DOHH2 (cell line): ENCODE measurements around the gene RAP1GDS1.

Source experiments
- H3F3A ChIP-seq: fragments of 200-600 bp; sonication (generic), shearing (Covaris generic); 2 replicates; pipeline ENCODE4 v1.6.0; 2016; ENCODE audit warnings: antibody characterized with exemption, mild to moderate bottlenecking; ENCODE audit not compliant: control insufficient read depth, insufficient read depth
- H3K27ac ChIP-seq: fragments of 200-600 bp; sonication (generic); 2 replicates; pipeline ENCODE4 v1.5.1; 2014; ENCODE audit warnings: low read depth, mild to moderate bottlenecking, low read length, moderate library complexity
- H3K27me3 ChIP-seq: fragments of 200-600 bp; sonication (generic); 2 replicates; pipeline ENCODE4 v1.6.1; 2014; ENCODE audit warnings: mild to moderate bottlenecking, low read length, mixed read lengths; ENCODE audit not compliant: control insufficient read depth
- H3K36me3 ChIP-seq: fragments of 200-600 bp; sonication (generic); 2 replicates; pipeline ENCODE4 v1.6.1; 2014; ENCODE audit warnings: mild to moderate bottlenecking, low read length, moderate library complexity, mixed read lengths; ENCODE audit not compliant: control insufficient read depth
- H3K4me1 ChIP-seq: fragments of 200-600 bp; sonication (generic); 2 replicates; pipeline ENCODE4 v1.6.1; 2014; ENCODE audit warnings: mild to moderate bottlenecking, low read length, mixed read lengths; ENCODE audit not compliant: control insufficient read depth
- H3K4me2 ChIP-seq: fragments of 200-600 bp; sonication (generic); 2 replicates; pipeline ENCODE4 v1.6.0; 2014; ENCODE audit warnings: mild to moderate bottlenecking, low read length, moderate library complexity
- H3K4me3 ChIP-seq: fragments of 200-600 bp; sonication (generic); 2 replicates; pipeline ENCODE4 v1.5.1; 2014; ENCODE audit warnings: mild to moderate bottlenecking, low read length, mixed read lengths
- H3K79me2 ChIP-seq: fragments of 200-600 bp; sonication (generic); 2 replicates; pipeline ENCODE4 v1.6.1; 2014; ENCODE audit warnings: mild to moderate bottlenecking, low read length, mixed read lengths; ENCODE audit not compliant: control insufficient read depth
- H3K9me2 ChIP-seq: fragments of 200-600 bp; sonication (generic); replicated peaks from 2 replicates; pipeline ENCODE4 v1.6.1; 2014; ENCODE audit warnings: mild to moderate bottlenecking, low read length, mixed read lengths; ENCODE audit not compliant: control insufficient read depth
- H3K9me3 ChIP-seq: fragments of 200-600 bp; sonication (generic); 2 replicates; pipeline ENCODE4 v1.6.1; 2014; ENCODE audit warnings: antibody characterized with exemption, low read length, mixed read lengths; ENCODE audit not compliant: control insufficient read depth, insufficient read depth
- H4K20me1 ChIP-seq: fragments of 200-600 bp; sonication (generic); 2 replicates; pipeline ENCODE4 v1.6.0; 2014; ENCODE audit warnings: low read depth, mild to moderate bottlenecking, antibody characterized with exemption, low read length, moderate library complexity; ENCODE audit not compliant: control insufficient read depth, insufficient read depth
- EZH2phosphoT487 ChIP-seq: fragments of 200-600 bp; sonication (generic); IDR thresholded peaks from 2 replicates; pipeline ENCODE4 v1.6.1; 2017; ENCODE audit warnings: borderline replicate concordance, mild to moderate bottlenecking, antibody characterized with exemption, low read length, moderate library complexity, mixed read lengths
- TF ChIP-seq, protein P1 (sequence below): fragments of 200-600 bp; sonication (generic); IDR thresholded peaks from one replicate; pipeline ENCODE4 v1.5.1; 2014; ENCODE audit warnings: antibody characterized with exemption, mild to moderate bottlenecking, low read depth, low read length; ENCODE audit not compliant: poor library complexity, severe bottlenecking

RAP1GDS1 gene

DNA sequence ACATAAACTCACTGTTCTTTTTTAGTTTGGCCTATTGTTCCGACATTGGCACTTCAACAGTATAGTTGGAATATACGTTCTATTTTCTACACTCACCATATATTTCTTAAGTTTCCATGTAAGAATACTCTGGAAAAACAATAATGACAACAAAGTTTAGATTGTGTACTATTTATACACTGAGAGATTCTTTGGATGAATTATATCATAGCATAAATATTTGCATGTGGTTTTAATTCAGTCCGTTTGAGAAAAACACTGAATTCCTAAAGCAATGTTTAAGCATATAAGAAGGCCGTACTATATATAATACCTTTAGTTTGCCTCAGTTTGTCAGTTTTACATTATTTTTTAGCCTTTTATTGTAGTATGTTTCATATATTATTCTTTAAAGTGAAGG, 82.4 kb downstream of the RAP1GDS1 start:
- H3K4me1 ChIP-seq: peaks cover 9% of the 10 kb centered on the region
- no peak overlapping the region for H3K4me2 ChIP-seq
- H3K9me3 ChIP-seq: no peaks in the 10 kb centered on the region
- H3K27ac ChIP-seq: no peak overlapping the region
- no peak overlapping the region for H3K4me3 ChIP-seq
- H3F3A ChIP-seq: no peaks in the 10 kb centered on the region
- peaks cover 3% of the 10 kb centered on the region for H3K79me2 ChIP-seq
- peaks cover 23% of the 10 kb centered on the region for H3K36me3 ChIP-seq
- H3K9me2 ChIP-seq: no peaks in the 10 kb centered on the region
- no peak for TF ChIP-seq EZH2phosphoT487
- TF ChIP-seq, protein P1, sequence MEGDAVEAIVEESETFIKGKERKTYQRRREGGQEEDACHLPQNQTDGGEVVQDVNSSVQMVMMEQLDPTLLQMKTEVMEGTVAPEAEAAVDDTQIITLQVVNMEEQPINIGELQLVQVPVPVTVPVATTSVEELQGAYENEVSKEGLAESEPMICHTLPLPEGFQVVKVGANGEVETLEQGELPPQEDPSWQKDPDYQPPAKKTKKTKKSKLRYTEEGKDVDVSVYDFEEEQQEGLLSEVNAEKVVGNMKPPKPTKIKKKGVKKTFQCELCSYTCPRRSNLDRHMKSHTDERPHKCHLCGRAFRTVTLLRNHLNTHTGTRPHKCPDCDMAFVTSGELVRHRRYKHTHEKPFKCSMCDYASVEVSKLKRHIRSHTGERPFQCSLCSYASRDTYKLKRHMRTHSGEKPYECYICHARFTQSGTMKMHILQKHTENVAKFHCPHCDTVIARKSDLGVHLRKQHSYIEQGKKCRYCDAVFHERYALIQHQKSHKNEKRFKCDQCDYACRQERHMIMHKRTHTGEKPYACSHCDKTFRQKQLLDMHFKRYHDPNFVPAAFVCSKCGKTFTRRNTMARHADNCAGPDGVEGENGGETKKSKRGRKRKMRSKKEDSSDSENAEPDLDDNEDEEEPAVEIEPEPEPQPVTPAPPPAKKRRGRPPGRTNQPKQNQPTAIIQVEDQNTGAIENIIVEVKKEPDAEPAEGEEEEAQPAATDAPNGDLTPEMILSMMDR: no peak
- H3K27me3 ChIP-seq: no peaks in the 10 kb centered on the region
- H4K20me1 ChIP-seq: no peaks in the 10 kb centered on the region

DNA sequence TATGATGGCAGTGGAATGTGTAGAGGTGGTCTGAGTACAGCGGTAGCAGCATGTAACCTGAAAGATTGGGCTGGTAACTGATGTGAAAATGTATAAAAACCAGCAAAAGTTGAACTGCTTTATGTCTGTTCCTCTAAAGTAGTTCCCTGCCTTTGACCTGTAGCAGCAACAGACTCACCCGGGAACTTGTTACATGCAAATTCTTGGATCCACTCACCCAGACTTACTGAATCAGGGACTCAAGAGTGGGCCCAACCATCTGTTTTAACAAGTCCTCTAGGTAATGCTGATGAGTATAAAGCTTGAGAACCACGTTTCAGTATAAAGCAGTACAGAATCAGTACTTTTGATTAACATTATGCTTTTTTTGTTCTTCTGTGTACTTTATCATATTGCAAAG, 84.7 kb downstream of the RAP1GDS1 start:
- Histone ChIP-seq H3K9me2 (no peaks in the 10 kb centered on the region), H3K27ac (no peak overlapping the region), H3K36me3 (peaks cover 18% of the 10 kb centered on the region), H3K4me2 (no peak overlapping the region), H3K4me3 (no peak overlapping the region), H3K9me3 (no peaks in the 10 kb centered on the region), H3K4me1 (peaks cover 9% of the 10 kb centered on the region), H3K79me2 (peaks cover 8% of the 10 kb centered on the region), H3F3A (no peaks in the 10 kb centered on the region), H4K20me1 (no peaks in the 10 kb centered on the region), H3K27me3 (no peaks in the 10 kb centered on the region)
- TF ChIP-seq, protein P1: no peak
- no peak for TF ChIP-seq EZH2phosphoT487

DNA sequence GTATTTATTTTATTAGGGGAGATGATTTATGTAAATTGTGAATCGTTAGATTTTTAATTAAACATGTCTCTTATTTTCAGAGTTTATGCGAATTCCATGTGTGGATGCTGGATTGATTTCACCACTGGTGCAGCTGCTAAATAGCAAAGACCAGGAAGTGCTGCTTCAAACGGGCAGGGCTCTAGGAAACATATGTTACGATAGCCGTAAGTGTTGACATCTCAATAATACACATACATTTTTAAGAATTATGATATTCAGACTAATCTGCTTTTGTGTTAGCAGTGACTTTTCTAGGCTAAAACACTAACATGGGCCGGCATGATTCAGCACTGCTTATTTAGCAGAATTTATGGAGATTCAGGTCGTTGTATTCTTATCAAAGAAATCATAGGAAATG, 91.2 kb downstream of the RAP1GDS1 start:
- no peaks in the 10 kb centered on the region for H3F3A ChIP-seq
- no peak overlapping the region for H3K4me3 ChIP-seq
- TF ChIP-seq, protein P1: no peak
- no peak for TF ChIP-seq EZH2phosphoT487
- no peak overlapping the region for H3K27ac ChIP-seq
- H3K4me2 ChIP-seq: no peak overlapping the region
- no peaks in the 10 kb centered on the region for H4K20me1 ChIP-seq
- H3K4me1 ChIP-seq: no peaks in the 10 kb centered on the region
- H3K9me3 ChIP-seq: no peaks in the 10 kb centered on the region
- H3K36me3 ChIP-seq: peaks cover 18% of the 10 kb centered on the region
- H3K27me3 ChIP-seq: no peaks in the 10 kb centered on the region
- peaks cover 8% of the 10 kb centered on the region for H3K79me2 ChIP-seq
- H3K9me2 ChIP-seq: no peaks in the 10 kb centered on the region

DNA sequence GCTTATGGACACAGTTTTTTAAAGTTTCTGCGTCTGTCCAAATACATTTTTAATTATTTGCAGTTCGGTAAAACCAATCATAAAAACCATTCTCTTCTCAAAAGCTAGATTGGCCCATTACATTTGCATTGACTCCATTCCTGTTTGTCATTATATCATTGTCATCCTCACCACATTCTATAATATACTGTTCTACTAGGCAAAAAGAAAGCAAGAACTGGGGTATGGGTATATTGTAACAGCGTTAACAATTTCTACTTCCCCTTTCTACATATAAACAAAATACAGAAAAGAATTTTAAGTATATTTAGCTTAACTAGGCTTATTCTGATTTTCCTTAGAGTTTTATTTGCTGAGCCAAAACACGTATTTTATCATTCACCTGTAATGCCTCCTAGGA, 91.8 kb downstream of the RAP1GDS1 start:
- Histone ChIP-seq H3K27me3 (no peaks in the 10 kb centered on the region), H3K36me3 (peaks cover 18% of the 10 kb centered on the region), H4K20me1 (no peaks in the 10 kb centered on the region), H3K27ac (no peak overlapping the region), H3K4me3 (no peak overlapping the region), H3K9me2 (no peaks in the 10 kb centered on the region), H3K4me2 (no peak overlapping the region), H3F3A (no peaks in the 10 kb centered on the region), H3K4me1 (no peaks in the 10 kb centered on the region), H3K79me2 (peaks cover 8% of the 10 kb centered on the region), H3K9me3 (no peaks in the 10 kb centered on the region)
- TF ChIP-seq, protein P1: no peak
- TF ChIP-seq EZH2phosphoT487: no peak
